ENCODE data around the gene CPEB3. TPM values are rescaled to one million over a fixed set of nuclear protein-coding genes. Genes with fewer than 3 reads are reported as not detected.

The CPEB3 gene
- total RNA-seq, 1 donor from 2014 or later, result 3.8 TPM

Other genes with a start within 250 kb of the CPEB3 start
- gene MARCHF5, start 89 bp upstream of the CPEB3 start, total RNA-seq, result 25.0 and 33.3 TPM in 2 replicates

Data from T-helper 1 cell treated with Interleukin-12 subunit alpha and Interleukin-12 subunit beta and Interleukin-4 antibody, amounts not matched to agents 30 ng/mL and 1 ng/mL, for 36 hours (primary cell).